Inflammatory macrophage (primary cell): Measurements from ENCODE around the gene ENTPD8.
"Not testable (repeated sequence)": the region's sequence is repeated elsewhere in the genome, so short reads cannot be mapped to it uniquely, and the experiment has no call there.

Experiments used
- DNase-seq, 2 donors: peaks; one replicate each; pipeline ENCODE4 v3.0.0-alpha.2; 2020 to 2022

The ENTPD8 gene

DNA sequence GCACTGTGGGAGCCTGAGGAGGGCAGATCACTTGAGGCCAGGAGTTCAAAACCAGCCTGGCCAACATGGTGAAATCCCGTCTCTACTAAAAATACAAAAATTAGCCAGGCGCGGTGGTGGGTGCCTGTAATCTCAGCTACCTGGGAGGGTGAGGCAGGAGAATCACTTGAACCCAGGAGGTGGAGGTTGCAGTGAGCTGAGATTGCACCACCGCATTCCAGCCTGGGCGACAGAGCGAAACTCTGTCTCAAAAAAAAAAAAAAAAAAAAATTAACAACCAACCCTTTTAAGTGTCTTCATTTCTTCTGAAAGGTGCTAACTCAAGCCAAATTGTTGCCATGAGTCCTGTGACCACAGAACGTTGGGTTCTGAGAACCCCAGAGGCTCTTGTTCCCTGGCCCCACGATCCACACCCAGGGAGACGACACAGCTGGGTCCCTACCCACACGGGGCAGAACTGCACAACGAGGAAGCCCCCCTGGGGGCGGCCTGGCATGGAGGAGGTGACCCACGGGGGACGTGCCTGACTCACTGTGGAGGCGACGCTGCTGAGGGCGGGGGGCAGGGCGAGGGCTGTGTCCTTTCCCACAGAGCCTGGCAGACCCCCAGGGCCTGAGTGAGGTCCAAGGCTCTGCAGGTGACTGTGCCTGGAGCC, 30.8 kb downstream of the ENTPD8 start:
- not testable (repeated sequence) for DNase-seq

DNA sequence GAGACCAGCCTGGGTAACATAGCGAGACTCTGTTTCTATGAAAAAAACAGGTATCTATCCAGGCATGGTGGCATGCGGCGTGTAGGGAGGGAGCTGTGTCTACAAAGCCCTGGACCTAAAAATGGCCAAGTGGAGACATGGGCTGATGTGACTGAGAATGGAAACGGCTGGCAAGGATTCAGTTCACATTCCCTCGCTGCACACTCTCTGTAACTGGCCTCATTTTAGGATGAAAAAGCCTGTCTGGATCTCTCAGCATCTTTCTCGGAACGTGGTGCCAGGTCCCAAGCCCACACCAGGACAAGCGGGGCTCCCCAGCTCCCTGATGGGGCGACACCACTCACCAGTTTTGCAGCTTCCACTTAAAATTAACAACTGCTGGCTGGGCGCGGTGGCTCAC, 31.6 kb downstream of the ENTPD8 start:
- DNase-seq = no peak

DNA sequence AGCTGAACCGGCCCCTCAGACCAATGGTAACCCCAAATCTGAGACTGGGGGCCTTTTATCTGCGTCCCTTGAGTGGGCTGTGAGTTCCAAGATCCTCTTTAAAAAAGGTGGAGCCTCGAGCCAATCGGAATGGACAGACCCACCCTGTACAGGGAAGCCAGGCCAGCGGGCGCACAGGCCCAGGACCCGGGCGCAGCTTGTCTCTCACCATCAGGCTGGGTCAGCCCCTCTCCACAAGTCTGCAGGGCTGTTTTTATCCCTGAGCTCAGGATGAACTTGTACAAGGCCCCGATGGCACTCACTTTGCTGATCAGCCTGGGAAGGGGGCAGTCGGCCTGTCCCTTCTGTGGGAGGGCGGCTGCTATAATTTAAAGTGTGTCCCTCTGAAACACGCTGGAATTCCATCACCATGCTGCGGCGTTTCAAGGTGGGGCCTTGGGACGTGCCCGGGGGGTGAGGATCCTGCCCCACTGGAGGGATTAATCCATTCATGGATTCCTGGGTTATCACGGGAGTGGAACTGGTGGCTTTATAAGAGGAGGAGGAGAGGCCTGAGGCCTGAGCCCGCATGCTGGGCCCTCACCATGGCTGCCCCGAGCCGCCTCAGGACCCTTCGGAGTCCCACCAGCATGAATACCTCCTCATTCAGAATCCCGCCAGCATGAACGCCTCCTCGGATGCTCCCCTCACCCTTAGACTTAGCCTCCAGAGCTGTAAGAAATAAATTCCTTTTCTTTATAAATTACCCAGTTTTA, 32.3 kb downstream of the ENTPD8 start:
- no peak for DNase-seq

DNA sequence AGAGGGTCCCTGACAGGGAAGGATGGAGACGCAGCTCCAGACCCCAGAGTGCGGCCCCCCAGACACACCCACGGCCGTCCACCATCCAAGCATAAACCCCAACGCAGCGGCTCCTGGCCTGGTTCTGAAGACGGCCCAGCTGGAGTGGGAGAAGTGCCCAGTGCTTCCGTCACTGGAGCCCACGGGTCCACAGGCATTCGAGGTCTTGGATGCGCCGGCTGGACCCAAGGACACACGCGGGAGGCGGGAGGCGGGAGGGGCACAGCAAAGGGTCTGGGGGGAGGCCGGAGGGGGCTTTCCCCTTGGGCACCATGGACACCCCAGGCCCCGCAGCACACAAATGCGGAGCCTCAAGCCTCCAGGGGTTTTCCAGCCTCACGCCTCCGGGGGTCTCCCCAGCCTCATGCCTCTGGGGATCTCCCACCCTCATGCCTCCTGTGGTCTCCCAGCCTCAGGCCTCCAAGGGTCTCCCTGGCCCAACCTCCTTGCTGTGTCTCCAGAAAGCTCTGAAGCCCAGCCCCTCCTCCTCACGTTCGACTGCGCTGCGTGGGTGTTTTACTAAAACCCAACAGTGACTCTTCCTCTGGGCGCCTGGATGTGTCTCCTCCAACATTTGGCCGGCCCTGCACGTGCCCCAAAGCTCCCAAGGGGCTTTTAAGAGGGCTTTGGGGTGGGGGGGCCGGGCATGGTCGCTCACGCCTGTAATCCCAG, 33.4 kb downstream of the ENTPD8 start:
- no peak for DNase-seq

DNA sequence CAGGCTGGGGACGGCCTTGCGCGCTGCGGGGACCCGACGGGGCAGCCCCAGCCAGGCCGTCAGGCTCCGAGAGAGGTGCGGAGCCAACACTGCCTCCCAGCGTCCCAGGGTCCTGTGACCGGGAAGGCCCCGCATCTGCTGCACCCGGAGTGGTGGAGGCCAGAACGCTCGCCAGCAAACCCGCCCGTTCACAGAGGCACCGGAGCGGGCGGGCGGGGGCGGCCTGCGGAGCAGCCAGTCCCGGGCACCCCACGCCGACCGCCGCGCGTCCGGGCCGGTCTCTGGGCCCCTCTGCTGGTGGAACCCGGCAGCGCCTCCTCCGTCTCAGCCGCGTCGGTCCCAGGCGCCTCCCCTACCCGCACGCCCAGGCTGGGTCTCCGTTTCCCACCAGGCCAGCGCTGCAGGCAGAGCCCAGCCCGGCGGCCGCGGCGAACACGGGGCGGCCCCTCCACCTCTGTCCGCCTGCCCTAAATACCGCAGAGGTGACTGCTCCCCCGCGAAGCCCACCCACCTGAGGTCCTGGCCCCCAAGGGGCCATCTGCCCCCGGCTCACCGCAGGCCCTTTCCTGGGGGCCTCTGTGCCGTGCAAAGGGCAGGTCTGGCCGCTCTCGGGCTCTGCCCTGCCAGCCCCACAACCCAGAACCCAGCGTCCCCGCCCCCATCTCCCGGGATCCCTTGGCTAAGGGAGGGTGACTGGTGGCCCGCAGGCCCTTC, 34.1 kb downstream of the ENTPD8 start:
- DNase-seq = peak; percentile 50 to 61

DNA sequence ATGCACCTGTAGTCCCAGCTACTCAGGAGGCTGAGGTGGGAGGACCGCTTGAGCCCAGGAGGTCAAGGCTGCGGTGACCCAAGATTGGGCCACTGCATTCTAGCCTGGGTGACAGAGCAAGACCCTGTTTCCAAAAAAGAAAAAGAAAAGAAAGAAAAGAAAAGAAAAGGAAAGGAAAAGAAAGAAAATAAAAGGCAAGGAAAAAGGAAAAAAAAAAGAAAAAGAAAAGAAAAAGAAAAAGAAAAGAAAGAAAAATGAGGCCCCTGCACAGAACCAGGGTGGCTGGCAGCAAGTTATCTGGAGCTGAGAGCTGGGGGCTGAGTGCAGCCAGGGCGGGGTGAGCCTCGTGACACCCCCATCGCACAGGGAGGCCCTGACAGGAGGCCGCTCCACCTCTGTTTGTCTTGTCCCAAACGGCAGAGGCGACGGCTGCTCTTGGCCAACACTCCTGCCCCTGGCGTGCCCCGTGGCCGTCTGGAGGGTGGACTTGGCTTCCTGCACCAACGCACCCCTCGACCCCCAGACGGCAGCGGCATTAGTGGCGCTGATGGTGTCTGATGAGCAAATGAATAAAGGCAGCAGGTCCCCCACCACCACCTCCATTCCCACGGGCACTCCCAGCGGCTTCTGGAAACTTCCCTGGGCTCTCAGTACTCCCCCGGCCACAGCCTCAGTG, 34.9 kb downstream of the ENTPD8 start:
- DNase-seq = no peak

DNA sequence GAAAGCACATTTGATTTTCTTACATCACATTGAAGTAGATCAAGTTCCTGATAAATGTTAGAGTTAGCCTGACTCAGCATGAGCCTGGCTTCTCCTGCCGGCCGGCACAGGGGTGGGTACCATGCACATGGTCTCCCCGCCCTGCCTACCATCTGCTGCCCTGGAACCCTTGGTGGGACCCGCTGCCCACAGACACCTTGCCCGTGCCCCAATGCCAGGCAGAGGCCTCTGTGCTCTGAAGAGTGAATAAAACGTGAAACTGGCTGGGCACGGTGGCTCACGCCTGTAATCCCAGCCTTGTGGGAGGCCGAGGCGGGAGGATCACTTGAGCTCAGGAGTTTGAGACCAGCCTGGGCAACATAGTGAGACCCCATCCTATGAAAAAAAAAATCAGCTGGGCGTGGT, 35.5 kb downstream of the ENTPD8 start:
- DNase-seq = peak; percentile 11 to 26

DNA sequence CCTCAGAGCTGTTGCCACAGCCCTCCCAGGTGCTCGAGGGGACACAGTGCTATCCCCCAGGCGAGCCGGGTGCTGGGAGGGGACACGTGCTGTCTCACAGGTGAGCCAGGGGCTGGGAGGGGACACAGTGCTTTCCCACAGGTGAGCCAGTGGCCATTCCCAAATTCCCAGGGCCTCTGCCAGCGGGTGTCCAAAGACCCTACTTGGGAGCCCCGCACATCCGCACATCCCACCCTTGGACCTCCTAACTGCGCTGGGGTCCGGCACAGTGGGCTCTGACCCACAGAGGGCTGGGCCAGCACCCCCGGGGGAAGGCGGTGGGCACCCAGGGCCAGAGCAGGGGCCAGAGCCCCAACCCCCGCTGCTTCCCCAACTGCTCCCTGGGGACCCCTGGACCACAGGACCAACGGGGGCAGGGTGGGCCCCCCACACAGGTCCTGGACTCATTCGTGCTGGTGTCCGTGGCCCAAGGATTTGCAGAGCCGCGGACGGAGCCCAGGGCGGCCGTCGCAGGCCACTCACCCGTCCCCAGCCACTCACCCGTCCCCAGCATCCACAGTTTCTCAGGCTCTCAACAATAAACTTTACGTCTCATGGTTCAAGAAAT, 36.1 kb downstream of the ENTPD8 start:
- no peak for DNase-seq

DNA sequence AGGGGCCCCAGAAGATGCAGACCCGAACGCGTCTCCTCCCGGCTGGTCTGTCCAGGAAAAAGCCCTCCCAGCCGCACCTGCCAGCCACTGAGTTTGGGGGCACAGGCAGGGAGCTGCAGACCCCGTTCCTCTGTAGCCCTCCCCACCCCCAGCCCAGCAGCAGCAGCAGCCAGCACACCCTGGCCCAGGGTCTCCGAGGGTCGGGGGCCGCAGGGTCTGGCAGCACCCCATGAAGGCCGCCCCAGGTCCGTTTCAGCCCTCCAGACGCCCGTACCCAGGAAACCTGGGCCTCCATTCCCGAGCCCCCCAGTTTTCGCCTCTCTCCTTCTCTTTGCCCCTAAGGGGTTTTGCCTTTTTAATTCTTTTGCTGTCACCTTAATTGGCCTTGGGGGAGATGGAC, 37.9 kb downstream of the ENTPD8 start:
- no peak for DNase-seq

DNA sequence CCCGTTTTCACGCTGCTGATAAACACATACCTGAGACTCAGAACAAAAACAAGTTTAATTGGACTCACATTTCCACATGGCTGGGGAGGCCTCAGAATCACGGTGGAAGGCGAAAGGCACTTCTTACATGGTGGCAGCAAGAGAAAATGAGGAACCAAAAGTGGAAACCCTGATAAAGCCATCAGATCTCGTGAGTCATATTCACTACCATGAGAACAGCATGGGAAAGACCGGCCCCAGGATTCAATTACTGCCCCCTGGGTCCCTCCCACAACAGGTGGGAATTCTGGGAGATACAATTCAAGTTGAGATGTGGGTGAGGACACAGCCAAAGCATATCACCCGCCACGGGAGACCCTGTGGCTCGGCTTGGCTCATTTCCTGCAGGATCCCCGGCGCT, 38.4 kb downstream of the ENTPD8 start:
- DNase-seq = peak in 1 of 2 donors; percentile 40

DNA sequence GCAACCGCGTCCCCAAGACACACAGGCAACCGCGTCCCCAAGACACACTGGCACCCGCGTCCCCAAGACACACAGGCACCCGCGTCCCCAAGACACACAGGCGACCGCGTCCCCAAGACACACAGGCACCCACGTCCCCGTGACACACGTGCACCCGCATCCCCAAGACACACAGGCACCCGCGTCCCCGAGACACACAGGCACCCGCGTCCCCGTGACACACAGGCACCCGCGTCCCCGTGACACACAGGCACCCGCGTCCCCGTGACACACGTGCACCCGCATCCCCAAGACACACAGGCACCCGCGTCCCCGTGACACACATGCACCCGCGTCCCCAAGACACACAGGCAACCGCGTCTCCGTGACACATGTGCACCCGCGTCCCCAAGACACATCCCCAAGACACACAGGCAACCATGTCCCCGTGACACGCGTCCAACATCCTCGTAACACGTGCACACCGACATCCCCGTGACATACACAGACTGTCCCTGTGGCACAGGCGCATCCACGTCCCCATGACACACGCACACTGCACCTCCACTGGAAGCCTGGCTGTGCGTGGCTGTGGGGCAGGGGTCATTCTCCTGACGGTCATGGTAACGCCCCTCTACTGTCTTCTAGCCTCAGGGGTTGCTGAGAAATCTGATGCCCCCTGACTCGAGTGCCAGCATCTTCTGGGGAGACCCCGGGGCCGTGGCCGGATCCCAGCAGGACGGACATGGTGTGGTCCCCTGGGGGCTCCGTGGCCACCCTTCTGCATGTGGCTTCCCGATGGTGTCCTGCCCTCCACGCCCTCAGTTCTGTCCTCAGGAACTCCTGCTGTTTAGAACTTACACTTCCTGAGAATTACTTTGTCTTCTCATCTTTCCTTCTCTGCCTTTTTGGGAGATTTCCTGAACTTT, 42.3 kb downstream of the ENTPD8 start:
- DNase-seq = no peak

DNA sequence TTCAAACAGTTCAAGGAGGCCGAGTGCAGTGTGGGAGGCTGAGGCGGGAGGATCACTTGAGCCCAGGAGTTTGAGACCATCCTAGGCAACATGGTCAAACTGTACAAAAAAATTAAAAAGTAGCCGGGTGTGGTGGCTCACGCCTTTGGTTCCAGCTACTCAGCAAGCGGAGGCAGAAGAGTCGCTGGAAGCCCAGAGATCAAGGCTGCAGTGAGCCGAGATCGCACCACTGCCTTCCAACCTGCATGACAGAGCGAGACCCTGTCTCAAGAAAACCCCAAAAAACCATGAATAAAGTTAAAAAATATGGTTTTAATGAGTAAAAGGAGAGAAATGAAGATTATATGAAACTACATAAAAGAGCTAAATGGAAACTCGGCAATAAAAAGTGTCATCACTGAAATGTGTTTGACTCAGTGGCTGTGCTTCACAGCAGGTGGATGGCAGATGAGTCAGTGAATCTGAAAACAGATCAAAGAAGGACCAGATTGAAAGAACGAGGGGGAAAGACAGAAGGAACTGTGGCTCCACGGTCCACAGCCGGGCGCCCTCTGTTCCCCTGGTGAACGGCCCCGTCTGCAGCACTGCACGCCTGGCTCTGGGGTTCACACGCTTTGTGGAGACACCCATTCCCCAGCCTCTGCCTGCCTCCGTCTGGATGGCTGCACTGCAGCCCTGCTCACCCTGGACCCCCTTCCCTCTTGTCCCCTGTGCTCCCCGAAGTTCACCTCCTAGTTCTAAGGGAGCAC, 43.3 kb downstream of the ENTPD8 start:
- DNase-seq = no peak

DNA sequence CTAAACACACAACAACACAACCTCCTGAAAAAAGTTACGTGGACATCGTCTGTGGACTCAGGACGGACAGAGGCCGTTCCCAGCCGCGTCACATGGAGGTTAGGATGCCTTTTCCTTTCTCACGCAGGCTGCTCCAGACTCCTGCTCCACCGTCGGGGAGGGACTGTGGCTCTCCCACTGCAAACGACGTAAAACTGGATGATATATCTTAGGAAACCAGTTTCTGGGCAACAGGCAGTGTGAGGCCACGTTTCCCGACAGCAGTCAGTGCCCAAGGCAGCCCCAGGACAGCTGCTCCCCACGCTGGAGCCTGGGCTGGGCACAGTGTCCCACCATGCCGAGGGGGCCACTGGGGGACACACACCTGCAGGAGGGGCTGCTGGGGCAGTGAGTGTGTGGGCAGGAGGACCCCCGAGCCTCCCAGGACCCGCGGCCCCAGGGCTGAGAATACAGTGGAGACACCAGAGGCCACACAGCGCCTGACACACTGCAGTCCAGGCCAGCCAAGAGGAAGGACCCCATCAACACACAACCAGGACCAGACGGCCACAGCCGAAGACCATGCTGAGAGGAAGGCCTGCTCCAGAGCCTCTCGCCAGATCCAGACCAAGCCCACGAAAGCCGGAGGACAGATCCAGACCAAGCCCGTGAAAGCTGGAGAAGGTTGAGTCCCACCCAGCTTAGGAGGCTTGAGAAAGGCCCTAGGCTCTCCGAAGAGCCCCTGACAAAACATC, 44.4 kb downstream of the ENTPD8 start:
- DNase-seq = no peak

DNA sequence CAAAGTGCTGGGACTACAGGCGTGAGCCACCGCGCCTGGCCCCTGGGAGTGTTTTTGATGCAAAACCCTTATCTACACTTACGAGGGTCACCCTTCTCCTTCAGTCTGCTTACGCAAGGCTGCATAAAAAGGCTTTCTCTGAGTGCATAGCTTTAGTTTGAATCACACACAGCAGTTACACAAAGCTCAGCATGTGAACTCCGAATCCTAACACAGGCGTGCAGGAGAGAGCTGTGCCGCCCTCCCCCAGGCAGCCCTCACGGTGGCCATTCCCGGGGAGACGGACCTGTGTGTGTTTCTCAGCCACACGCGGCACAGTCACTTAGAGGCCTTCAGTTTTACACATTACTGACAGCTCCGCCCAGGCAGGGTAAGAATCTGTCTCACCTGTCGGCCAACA, 44.9 kb downstream of the ENTPD8 start:
- DNase-seq = no peak

DNA sequence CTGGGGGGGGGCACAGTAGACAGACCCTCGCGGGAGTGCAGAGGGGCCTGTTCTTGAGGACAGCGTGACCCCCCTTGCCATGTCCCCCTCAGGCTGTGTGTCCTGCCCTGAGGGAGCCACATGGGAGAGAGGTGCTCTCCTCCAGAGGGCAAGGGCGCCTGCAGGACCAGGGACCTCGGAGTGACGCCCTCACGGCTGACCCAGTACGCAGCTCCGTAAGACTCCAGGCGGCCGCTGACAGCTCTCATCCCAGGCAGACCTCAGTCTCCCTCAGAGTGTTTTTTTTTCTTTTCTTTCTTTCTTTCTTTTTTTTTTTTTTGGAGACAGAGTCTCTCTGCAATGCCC, 45.5 kb downstream of the ENTPD8 start:
- DNase-seq = no peak

DNA sequence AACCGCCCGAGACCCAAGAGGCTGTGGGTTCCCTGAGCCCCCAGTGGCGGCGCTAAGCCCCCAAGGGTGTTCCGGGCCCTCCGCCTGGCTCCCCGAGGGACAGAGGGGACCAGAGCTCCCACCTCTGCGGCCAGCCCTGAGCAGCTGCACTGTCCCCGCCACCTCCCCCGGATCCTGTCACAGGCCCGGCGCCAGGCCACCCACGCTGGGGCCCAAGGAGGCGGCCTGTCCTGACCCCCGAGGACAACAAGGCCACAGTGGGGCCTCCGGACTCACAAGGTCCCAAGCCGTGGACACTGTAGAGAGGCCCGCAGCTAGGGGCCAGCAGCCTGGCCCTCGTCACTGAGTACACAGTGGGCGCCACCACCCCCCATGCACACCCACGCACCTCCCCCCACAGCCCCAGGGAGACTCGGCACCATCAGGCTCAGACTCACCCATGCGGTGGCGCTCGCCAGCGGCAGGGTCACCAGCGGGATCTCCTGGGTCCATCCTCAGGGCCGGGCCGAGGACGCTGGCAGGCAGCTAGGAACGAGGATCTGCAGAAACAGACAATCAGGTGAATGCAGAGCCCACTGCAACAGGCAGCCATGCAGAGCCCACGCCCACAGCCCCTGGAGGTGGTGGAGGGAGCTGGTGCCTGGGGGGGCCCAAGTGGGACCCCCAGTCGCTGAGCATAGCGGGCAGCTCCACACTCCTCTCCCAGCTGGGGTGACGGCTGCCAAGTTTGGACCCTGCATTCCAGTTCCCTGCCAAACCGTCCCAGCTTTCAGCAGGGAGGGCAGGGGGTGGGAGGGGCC, 46.1 kb downstream of the ENTPD8 start:
- DNase-seq = no peak

DNA sequence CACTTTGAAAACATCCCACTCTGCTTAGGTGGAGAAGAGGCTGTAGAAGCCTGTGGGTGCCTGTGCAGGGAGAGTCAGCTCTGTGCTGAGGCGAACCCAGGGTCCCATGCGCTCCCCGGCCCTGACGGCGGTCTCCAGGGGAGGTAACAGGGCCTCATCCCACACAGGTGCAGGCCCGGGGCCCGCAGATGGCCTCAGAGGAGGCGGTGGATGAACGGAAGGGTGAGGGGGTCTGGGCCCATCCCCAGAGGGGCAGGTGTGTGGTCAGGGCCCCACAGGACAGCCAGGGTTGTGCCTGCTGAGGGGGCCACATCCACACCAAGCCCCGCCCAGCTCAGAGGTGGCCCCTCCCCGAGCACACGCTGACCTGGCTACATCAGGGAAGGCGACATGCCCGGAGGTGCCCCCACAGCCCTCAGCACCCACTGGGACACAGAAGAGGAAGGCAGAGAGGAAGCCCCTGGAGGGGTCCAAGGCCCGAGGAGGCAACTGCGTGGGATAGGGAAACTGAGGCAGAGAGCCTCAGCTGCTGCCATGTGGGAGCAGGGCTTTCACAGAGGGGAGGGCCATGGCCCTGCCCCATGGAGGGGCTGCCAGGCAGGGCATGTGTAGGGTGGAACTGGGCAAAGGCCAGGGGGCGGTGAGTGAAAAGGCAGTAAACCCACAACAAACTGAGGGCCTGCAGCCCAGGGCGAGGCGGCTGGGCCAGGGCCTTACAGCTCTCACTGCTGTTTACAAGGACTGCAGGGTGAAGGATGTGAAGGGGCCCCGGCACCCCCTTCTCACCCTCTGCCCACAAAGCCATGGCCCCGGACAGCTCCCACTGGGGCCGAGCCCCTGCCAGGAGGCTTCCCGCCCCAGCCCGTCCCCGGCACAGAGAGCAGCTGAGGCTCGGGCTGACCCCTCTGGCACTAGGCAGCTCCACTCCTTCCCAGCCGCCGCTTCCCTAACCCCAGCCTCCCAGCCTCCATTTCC, 47.7 kb downstream of the ENTPD8 start:
- DNase-seq = no peak
